ENCODE measurements around the gene CDH3. TPM values are rescaled to one million over a fixed set of nuclear protein-coding genes. Genes with fewer than 3 reads are reported as not detected.

The CDH3 gene
- total RNA-seq, 1 experiment from 2014 or later: 109 TPM

GRCh38 chr16:68665501-68665900 is 20.4 kb downstream of the CDH3 start:
- H3K9me3 ChIP-seq (ENCODE audit: low read length): no peaks in the 10 kb centered on the region
- peak overlapping the region; percentile 51 for H3K4me2 ChIP-seq (ENCODE audit: low read length)
- peaks cover 63% of the 10 kb centered on the region for H3K4me1 ChIP-seq (ENCODE audit: insufficient read depth, low read length)
- peaks cover 73% of the 10 kb centered on the region for H3K79me2 ChIP-seq (ENCODE audit: low read length)
- intact Hi-C loops (cut with micrococcal nuclease): no loop called here
- CTCF ChIA-PET: no interaction called here
- peak; percentile 92 for DNase-seq
- H3K36me3 ChIP-seq (ENCODE audit: low read depth, low read length): no peaks in the 10 kb centered on the region
- H3K9me2 ChIP-seq (replicated peaks; ENCODE audit: low read length): no peaks in the 10 kb centered on the region
- no peak overlapping the region for H3K4me3 ChIP-seq (ENCODE audit: low read length)
- POLR2A ChIA-PET (ENCODE audit: unreplicated experiment): no interaction called here
- H3K27me3 ChIP-seq (ENCODE audit: low read length): no peaks in the 10 kb centered on the region
- peak; percentile 73 for ATAC-seq
- H3K27ac ChIP-seq (ENCODE audit: low read length): peak overlapping the region; percentile 100
- no peak for TF ChIP-seq EZH2 (IDR thresholded peaks at IDR 0.05; ENCODE audit: low read length, unreplicated experiment)
- no peak for TF ChIP-seq CTCF (conservative IDR thresholded peaks at IDR 0.05; ENCODE audit: low read depth, low read length)
- no peak for TF ChIP-seq EZH2phosphoT487 (IDR thresholded peaks at IDR 0.05; ENCODE audit: borderline replicate concordance, low read length)
- no TSS peak for BruUV-seq (replicated peaks)
- peak overlapping the region; percentile 81 for H3K9ac ChIP-seq (ENCODE audit: low read length)
- peaks cover 3% of the 10 kb centered on the region for H3F3A ChIP-seq (ENCODE audit: low read length, unreplicated experiment)
- no peak overlapping the region for H2AFZ ChIP-seq (ENCODE audit: low read length)
- no peaks in the 10 kb centered on the region for H4K20me1 ChIP-seq (ENCODE audit: low read length)

GRCh38 chr16:68668266-68668665 is 23.2 kb downstream of the CDH3 start:
- ChIA-PET CTCF (interaction anchor here (1.0 kb wide), 1 partner anchor 78 kb away, joined by 4 read pairs; no protein-coding TSS in a partner anchor), POLR2A (ENCODE audit: unreplicated experiment) (interaction anchor here (0.6 kb wide), 2 partner anchors 23 to 499 kb away, joined by 8 to 9 read pairs; partner anchors contain the start of gene CDH3)
- Histone ChIP-seq H3K4me1 (ENCODE audit: insufficient read depth, low read length) (peaks cover 57% of the 10 kb centered on the region), H3K4me3 (ENCODE audit: low read length) (peak overlapping the region; percentile 18; the same call in 1 of the 2 replicates), H3K9ac (ENCODE audit: low read length) (peak overlapping the region; percentile 78), H3K79me2 (ENCODE audit: low read length) (peaks cover 72% of the 10 kb centered on the region), H3K9me2 (replicated peaks; ENCODE audit: low read length) (no peaks in the 10 kb centered on the region), H3F3A (ENCODE audit: low read length, unreplicated experiment) (peaks cover 3% of the 10 kb centered on the region), H3K9me3 (ENCODE audit: low read length) (no peaks in the 10 kb centered on the region), H2AFZ (ENCODE audit: low read length) (no peak overlapping the region), H3K36me3 (ENCODE audit: low read depth, low read length) (no peaks in the 10 kb centered on the region), H3K4me2 (ENCODE audit: low read length) (peak overlapping the region; percentile 71), H4K20me1 (ENCODE audit: low read length) (no peaks in the 10 kb centered on the region), H3K27me3 (ENCODE audit: low read length) (no peaks in the 10 kb centered on the region), H3K27ac (ENCODE audit: low read length) (peak overlapping the region; percentile 100)
- BruUV-seq (replicated peaks): no TSS peak
- TF ChIP-seq CTCF (conservative IDR thresholded peaks at IDR 0.05; ENCODE audit: low read depth, low read length): no peak
- no peak for TF ChIP-seq EZH2 (IDR thresholded peaks at IDR 0.05; ENCODE audit: low read length, unreplicated experiment)
- TF ChIP-seq EZH2phosphoT487 (IDR thresholded peaks at IDR 0.05; ENCODE audit: borderline replicate concordance, low read length): no peak
- intact Hi-C loops (cut with micrococcal nuclease): no loop called here
- peak; percentile 92 for DNase-seq
- peak; percentile 83 for ATAC-seq

- DNase-seq: peak; percentile 66
- no peak overlapping the region for H2AFZ ChIP-seq (ENCODE audit: low read length)
- no peaks in the 10 kb centered on the region for H3K9me2 ChIP-seq (replicated peaks; ENCODE audit: low read length)
- peaks cover 15% of the 10 kb centered on the region for H3K4me1 ChIP-seq (ENCODE audit: insufficient read depth, low read length)
- peak; percentile 53 for ATAC-seq
- H3K9me3 ChIP-seq (ENCODE audit: low read length): no peaks in the 10 kb centered on the region
- ChIA-PET POLR2A (ENCODE audit: unreplicated experiment) (no interaction called here), CTCF (interaction anchor here (0.6 kb wide), 1 partner anchor 61 kb away, joined by 4 read pairs; the partner anchor contains the start of gene CDH1)
- intact Hi-C loops (cut with micrococcal nuclease): no loop called here
- no peaks in the 10 kb centered on the region for H3K27me3 ChIP-seq (ENCODE audit: low read length)
- BruUV-seq (replicated peaks): no TSS peak
- no peaks in the 10 kb centered on the region for H3F3A ChIP-seq (ENCODE audit: low read length, unreplicated experiment)
- peak overlapping the region; percentile 5; the same call in 1 of the 2 replicates for H3K4me3 ChIP-seq (ENCODE audit: low read length)
- peaks cover 12% of the 10 kb centered on the region for H3K36me3 ChIP-seq (ENCODE audit: low read depth, low read length)
- H3K79me2 ChIP-seq (ENCODE audit: low read length): peaks cover 37% of the 10 kb centered on the region
- peak overlapping the region; percentile 37 for H3K4me2 ChIP-seq (ENCODE audit: low read length)
- TF ChIP-seq CTCF (conservative IDR thresholded peaks at IDR 0.05; ENCODE audit: low read depth, low read length): no peak
- no peak for TF ChIP-seq EZH2 (IDR thresholded peaks at IDR 0.05; ENCODE audit: low read length, unreplicated experiment)
- no peak for TF ChIP-seq EZH2phosphoT487 (IDR thresholded peaks at IDR 0.05; ENCODE audit: borderline replicate concordance, low read length)
- H4K20me1 ChIP-seq (ENCODE audit: low read length): no peaks in the 10 kb centered on the region
- H3K9ac ChIP-seq (ENCODE audit: low read length): peak overlapping the region; percentile 27; the same call in 1 of the 2 replicates
- peak overlapping the region; percentile 82 for H3K27ac ChIP-seq (ENCODE audit: low read length)
Measured at GRCh38 chr16:68676113-68676860, 31.2 kb downstream of the CDH3 start.

All from PC-3 (cell line).